Measurements from ENCODE around the gene OPA3.
"Not testable (repeated sequence)": the region's sequence is repeated elsewhere in the genome, so short reads cannot be mapped to it uniquely, and the experiment has no call there.

Gene OPA3

DNA sequence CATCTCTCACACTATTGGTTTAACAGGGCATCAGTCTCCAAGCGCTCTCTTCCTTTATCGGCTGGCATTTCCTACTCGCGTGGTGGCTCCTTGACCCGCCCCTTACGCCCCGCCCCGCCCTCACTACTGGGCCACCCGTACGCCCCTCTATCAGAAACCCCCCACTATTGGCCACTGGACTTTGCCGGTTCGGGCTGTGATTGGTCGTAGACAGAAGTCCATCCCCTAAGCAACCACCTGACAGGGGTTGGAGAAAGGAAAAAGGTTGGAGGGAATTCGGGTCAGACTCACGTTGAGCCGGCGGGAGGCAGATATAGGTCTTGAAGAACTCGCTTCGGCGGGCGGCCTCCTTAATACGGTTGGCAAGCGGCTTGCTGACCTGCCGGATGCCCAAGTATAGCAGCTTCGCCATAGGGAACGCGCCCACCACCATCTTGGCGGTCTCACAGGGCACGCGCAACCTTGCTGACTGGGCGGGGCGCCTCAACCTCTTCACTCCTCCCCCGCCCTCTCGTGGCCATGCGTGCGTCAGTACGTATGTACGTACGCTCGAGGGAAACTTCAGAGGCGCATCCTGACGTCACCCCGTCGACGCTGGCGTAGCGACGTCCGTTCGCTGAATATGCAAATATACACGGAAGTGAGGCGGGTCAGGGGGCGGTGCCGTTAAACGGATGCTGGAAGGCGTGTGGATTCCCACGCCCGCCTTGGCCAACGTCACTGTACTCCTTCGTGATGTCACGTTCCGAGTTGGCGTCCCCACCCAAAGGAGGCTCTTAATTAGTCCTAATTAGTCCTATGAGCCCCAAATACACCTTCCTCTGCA is at the start of gene OPA3:
TSS of gene OPA3 (minus strand) at position 471 of the 826 bp plus-strand sequence. CDS start at position 433, 38 bp downstream.
- DNase-seq (ENCODE audit: low read depth) = peak; percentile 99

DNA sequence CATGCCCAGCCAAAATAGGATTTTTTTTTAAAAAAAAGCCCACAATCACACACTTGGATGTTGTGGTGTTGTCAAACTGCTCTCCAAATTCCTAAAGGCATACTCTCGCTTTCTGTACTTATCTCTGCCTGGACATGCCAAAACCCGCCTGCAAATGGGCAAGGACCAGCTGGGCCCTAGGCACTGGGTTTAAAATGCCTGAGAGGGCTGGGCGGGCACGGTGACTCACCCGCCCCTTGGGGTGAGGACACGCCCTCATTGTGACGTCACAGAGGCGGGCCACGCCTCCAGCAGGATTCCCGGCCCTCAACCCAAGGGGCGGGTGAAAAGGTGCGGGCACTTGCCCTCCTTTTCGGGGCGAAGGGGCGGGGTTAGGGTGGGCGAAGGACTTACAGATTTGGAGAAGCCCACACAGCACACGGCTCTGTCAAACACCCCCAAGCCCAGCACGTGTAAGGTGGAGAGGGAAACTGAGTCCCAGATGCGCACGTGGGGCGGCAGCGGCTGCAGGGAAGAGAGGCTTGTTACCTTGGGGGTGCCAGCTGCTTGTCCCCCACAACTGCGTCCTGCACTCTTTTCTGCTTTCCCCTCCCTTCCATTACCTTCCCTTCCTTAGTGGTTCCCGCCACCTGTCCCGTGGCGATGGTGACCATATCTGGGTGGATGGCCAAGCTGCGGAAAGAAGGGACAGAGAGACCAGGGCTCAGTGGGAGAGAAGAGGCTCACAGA is 48.0 kb upstream of the OPA3 start:
- DNase-seq (ENCODE audit: low read depth) = no peak

DNA sequence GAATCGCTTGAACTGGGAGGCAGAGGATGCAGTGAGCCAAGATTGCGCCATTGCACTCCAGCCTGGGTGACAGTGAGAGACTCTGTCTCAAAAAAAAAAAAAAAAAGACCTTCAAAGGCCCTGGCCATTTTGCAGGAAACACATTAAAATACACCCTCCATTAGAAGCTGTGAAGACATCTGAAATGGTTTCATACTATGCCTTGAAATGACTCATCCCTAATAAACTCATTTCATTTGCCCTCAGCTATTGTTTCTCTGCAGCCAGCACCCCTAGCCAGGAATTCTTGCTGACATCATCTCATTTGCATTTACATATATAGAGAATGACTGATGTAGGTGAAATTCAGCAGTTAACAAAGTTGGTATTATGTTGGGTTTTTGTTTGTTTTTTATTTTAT is 45.9 kb upstream of the OPA3 start:
- no peak for DNase-seq (ENCODE audit: low read depth)

DNA sequence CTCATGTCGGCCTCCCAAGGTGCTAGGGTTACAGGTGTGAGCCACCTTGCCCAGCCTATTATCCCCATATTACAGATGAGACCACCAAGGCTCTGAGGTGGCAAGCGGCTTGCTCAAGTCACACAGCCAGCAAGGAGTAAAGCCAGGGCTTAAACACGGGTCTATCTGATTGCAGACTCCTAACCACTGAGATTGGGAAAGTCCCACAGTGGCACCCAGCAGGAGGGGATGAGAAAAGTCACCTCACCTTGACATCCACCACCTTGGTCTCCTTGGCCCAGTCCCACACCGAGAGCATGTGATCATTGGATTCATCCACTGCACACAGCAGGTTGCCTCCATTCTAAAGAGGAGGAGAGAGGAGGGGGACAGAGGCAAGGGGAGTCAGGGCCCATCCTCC is 45.1 kb upstream of the OPA3 start:
- no peak for DNase-seq (ENCODE audit: low read depth)

DNA sequence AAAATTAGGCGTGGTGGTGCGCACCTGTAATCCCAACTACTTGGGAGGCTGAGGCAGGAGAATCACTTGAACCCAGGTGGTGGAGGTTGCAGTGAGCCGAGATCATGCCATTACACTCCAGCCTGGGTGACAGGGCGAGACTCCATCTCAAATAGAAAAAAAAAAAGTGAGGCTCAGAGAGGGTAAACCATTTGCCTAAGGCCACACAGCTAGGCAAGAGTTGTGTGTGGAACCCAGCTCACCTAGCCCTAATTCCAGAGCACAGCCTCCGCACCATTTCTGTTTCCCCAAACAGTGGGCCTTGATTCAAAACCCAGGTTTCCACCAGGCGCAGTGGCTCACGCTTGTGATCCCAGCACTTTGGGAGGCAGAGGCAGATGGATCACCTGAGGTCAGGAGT is 43.6 kb upstream of the OPA3 start:
- DNase-seq (ENCODE audit: low read depth) = not testable (repeated sequence)

DNA sequence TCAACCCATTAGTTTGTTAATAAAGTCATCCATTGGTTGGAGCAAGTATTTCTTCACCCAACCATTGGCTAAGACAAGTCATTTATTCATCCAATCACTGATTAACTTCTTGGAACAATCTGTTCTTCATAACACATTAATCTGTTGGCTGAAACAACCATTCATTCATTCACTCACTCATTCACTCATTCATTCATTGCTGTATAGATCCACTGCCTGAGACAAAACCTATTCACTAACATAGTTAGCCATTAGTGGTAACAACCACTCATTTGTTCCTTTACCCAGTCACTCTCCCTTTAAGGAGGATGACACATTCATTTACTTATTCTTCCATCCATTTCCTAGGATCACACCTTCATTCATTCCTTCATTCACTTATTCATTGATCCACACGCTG is 39.4 kb upstream of the OPA3 start:
- no peak for DNase-seq (ENCODE audit: low read depth)

DNA sequence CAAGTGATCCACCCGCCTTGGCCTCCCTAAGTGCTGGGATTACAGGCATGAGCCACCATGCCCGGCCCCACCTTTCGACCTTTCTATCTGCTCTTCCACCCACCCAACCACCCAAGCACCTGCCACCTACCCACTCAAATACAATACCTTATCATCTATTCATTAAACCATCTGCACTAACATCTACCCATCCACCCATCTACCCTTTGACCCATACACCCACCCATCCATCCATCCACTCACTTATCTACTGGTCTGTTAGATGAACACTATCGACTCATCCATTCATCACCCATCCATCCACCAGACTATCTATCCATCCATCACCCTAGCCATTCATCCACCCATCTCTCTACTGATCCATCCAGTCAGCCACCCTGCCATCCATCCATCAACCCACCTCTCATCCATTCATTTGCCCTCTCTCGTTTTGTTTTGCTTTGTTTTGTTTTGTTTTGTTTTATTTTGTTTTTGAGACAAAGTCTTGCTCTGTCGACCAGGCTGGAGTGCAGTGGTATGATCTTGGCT is 37.4 kb upstream of the OPA3 start:
- no peak for DNase-seq (ENCODE audit: low read depth)

DNA sequence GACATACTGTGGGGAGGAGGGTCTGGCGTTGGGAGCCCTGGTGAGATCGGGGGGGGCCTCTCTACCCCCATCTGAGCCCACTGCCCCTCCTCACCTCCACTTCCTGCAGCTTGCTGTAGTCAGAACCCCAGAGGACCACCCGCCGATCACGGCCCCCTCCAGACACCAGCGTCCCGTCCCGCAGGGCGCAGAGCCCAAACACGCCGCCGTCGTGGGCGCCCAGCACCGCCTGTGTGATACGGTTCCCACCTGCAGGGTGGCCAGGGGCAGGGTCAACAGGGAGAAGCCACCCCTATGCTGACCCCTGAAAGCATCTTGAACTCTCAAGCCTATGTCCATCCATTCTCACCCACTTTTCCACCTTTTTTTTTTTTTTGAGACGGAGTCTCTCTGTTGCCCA is 36.8 kb upstream of the OPA3 start:
- DNase-seq (ENCODE audit: low read depth) = no peak

DNA sequence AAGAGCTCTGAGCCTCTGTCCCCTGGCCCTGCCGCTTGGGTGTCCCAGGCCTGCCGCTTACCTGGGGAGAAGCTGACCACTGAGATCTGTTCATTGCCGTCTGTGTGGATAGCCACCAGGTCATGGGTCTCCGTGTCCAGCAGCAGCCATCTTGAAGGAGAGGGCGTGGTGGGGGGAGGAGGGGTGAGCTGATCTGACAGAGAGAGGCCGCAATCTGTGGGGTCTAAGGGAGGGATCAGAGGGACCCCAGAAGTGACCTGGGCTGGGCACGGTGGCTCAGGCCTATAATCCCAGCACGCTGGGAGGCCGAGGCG is 32.1 kb upstream of the OPA3 start:
- no peak for DNase-seq (ENCODE audit: low read depth)

DNA sequence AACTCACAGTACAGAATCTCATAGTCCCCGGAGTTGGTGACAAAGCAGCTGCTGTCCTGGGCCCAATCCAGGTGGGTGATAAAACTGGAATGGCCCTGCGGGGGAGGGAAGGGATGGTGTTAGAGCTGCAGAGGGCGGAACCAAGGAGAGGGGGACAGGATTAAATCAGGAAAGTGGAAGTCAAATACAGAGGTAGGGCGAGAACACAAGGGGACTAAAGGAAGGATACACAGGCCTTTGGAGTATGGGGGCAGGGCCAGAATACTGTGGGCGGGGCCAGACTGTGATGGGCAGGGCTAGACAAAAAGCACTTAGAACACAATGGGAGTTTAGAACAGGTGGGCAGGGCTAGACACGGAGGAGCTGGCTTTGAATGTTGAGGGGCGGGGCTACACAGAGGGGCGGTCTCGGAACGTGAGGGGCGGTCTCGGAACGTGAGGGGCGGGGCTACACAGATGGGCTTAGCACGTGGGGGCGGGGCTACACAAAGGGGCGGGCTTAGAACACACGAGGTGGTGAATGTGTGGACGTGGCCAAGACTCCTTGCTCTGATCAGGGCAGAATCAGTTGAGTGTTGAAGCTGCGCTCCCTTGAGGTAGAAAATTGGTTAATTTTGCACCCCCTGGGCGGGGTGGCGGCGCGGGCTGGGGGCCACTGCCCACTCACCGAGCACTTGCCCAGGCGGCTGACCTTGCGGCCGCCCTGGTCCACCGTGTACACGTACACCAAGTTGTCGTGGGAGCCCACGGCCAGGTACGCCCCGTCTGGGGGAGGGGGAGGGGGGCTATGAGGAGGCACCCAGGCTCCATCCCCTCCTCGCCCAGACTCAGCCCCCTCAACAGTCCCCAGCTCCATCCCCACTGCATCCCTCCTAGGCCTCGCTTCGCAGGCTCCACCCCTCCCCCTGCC is 31.4 kb upstream of the OPA3 start:
- peak; percentile 65 for DNase-seq (ENCODE audit: low read depth)

DNA sequence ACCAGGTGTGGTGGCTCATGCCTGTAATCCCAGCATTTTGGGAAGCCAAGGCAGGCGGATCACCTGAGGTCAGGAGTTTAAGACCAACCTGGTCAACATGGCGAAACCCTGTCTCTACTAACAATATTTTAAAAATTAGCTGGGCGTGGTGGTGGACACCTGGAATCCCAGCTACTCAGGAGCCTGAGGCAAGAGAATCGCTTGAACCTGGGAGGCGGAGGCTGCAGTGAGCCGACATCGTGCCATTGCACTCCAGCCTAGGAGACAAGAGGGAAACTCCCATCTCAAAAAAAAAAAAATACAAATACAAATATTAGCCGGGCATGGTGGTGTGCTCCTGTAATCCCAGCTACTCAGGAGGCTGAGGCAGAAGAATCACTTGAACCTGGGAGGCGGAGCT is 30.5 kb upstream of the OPA3 start:
- DNase-seq (ENCODE audit: low read depth) = not testable (repeated sequence)

DNA sequence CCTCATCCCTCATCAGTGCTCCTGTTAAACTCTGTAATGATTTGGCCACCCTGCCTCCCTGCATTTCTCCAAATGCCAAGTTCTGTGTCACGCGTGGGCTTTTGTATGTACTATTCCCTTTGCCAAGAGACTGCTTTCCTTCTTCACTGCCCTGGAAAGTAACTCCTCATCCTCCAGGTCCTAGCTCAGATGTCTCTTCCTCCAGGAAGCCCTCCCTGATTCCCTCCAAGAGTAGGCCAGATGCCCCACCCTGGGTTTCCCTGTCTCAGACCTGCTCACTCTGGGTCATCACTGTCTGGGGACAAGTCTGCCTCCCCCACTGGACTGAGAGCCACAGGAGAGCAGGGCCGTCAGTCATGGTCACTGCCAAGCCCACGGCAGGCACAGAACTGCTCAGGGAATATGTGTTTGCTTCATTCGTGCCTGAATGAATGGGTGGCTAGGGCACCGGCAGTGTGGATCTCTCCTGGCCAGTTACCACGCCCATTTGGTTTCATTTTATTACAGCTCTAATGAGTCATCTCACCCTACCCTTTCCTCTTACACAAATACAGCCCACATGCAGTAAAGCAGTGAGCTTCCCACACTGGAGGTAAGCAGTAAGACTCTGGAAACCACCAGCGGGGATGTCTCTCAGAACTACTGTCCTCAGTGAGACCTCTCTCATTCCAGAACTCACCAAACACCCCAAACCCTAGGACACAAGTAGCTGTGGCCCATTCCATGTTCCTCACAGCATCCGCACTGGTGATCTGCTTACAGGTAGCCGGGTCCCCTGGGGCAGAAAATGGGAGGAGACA is 29.5 kb upstream of the OPA3 start:
- no peak for DNase-seq (ENCODE audit: low read depth)

DNA sequence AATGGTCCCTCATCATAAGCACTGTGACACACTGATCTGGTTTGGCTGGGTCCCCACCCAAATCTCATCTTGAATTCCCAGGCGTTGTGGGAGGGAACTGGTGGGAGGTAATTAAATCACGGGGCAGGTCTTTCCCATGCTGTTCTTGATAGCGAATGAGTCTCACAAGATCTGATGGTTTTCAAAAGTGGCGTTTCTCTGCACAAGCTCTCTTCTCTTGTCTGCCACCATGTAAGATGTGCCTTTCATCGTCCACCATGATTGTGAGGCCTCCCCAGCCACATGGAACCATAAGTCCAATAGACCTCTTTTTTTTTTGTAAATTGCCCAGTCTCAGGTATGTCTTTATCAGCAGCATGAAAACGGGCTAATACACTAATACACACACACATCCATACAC is 24.3 kb upstream of the OPA3 start:
- DNase-seq (ENCODE audit: low read depth) = no peak

DNA sequence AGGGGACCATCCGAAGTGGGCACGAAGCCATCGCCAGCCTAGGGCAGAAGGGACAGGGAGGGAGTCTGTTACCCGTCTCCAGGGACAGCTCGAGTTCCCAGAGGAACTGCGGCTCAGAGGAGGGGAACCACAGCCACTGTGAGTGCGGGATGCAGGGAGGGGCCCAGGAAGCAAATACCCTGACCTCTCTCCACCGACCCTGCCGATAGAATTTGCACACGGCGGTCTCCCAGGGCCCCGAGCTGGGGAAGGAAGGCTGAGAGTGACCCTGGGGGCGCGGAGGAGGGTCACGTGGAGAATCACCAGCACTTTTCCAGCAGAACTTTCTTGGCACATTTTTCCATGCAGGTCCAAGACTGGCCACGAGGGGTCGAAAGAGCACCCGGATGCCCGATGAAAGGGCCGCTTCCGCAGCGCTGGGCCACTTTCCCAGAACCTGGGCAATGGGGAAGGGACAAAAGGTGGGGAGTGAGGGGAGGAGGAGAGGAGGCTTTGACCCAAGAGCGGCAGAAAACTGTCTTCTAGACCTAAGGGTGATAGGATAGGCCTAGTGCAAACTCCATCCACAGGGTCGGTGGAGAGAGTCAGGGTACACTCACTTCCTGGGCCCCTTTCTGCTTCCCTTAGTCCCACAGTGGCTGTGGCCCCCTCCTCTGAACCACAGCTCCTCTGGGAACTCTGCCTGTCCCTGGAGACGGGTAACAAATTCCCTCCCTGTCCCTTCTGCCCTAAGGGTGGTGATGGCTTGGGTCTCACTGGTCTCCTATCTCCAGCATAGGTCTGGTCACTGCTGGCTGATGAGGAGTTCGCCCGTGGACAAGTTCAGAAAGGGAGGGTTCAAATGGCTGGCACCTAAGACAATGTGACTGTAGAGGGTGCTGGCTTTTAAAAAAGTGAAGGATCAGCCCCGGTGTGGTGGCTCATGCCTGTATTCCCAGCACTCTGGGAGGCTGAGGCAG is 22.7 kb upstream of the OPA3 start:
- no peak for DNase-seq (ENCODE audit: low read depth)

DNA sequence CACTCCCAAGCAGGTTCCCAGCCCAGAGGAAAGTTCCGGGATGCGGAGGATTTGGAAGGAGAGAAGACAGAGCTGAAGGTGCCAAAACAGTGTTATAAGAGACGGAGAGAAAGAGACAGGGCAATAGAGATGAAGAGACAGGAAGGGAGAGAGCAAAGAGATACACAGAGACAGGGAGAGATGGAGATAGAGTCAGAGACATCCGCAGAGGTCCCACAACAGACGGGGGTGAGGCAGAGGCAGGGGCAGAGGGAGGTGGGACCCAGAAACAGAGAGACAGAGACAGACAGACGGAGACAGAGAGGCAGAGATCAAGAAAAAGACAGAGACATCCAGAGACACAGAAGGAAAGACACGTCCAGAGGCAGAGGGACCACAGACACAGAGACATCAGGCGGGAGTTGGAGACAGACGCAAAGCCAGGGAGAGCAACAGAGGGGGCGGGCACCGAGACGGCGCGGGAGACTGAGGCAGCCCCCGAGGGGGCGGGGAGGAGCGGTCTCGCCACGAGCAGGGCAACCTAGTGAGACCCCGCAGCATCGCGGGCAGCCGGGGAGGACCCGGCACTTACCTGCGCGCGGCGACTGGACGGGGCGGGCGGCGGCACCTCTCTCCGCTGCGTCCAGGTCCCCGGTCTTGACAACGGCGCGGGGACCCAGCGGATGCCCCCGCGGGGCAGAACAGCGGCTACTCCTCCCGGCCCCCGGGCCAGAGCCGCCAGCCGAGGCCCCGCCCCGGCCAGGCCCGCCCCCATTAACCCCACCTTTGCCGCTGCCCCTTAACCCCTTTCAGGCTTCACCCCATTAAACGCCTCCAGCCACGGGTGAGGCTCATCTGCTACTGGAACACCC is 17.1 kb upstream of the OPA3 start, which contains the start of gene GPR4:
TSS of gene GPR4 (minus strand) at position 689 of the 851 bp plus-strand sequence. CDS start 10,346 bp downstream, outside the sequence.
- no peak for DNase-seq (ENCODE audit: low read depth)

DNA sequence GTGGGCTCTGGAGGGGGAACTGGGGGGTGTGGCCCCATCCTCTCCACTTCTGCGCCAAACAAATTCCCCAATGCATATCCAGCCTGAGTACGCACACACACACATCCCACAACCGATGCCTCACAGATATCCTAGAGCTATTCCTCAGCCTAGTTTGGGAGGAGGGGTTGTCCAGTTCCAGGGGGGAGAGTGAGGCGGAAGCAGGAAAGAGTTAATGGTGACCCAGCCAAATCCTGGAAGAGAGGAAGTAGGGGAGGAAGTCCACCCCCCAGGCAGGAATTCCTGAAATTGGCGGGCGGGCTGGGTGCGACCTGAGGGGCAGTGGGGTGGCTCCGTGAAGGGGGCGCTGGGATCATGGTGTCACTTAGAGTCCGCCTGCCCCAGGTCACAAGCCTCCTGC is 16.5 kb upstream of the OPA3 start:
- no peak for DNase-seq (ENCODE audit: low read depth)

DNA sequence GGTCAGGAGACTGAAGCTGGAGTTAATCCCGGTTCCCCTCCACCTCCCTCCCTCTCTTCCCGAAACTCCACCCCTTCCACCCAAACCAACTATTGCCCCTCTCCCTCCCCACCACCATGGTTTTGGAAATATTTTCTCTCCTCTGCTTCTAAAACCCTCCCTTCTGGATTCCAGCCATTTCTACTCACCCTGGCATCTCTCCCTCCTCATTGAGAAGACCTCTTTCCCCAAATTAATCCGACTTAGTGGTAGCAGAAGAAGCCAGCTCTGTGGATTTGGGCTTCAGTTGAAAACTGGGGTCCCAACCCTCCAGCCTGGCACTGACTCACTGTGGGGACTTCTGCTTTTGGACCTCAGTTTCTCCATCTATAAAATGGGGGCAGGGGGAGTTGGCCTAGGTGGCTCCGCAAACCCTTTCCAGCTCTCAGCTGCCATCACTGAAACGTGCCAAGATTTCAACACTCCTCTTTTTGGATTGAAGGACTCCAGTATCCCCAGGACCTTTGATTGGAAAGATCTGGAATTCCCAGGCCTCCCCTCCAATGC is 15.8 kb upstream of the OPA3 start:
- no peak for DNase-seq (ENCODE audit: low read depth)

DNA sequence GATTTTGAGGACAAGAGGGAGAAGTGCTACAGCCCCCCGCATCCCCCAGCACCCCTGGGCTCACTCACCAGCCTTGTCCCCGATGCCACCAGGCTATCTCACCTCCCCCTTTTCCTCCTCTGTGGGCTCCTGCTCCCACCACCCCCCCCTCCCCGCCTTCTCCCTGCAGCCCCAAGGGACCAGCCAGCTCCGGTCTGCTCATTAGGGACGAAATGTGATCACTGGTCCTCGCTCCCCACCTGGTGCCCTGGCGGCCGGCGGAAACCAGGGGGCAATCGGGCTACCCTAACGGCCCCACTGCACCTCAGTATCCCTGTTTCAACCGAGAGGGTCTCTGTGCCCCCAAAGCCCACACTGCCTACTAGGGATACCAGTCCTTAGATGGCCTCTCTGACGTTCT is 14.7 kb upstream of the OPA3 start:
- DNase-seq (ENCODE audit: low read depth) = no peak
